B cell (primary cell): ENCODE results near the gene ANTXR2. TPM values are rescaled to one million over a fixed set of nuclear protein-coding genes. Genes with fewer than 3 reads are reported as not detected.

Source experiments
- ATAC-seq: fragments of 200-7000 bp; cut with Tn5 transposase; one replicate; pipeline ENCODE4 v1.10.0; 2021; ENCODE audit warnings: low read depth, mild to moderate bottlenecking, moderate number of reproducible peaks, moderate library complexity
- CTCF ChIA-PET: fragments of 350-600 bp; sonication (Branson Sonifier 250); formaldehyde crosslinking; loops from one replicate; lab custom pipeline; 2021; ENCODE audit warnings: antibody characterized with exemption, inconsistent platforms; lab: Charles Lee
- POLR2A ChIA-PET: fragments of 350-600 bp; sonication (Branson Sonifier 250); formaldehyde crosslinking; loops from one replicate; lab custom pipeline; 2021; ENCODE audit warnings: antibody characterized with exemption; lab: Charles Lee
- DNase-seq: peaks from one replicate; pipeline ENCODE4 v3.0.0; 2013
- H2AFZ ChIP-seq: 2 replicates; pipeline ENCODE4 v1.6.1; 2012; ENCODE audit warnings: mild to moderate bottlenecking, low read depth, low read length; ENCODE audit not compliant: insufficient read depth, poor library complexity, severe bottlenecking
- H3K27ac ChIP-seq, 2 donors: 1 replicate in 1 of 2; 2 replicates in 1 of 2; pipeline ENCODE4 v1.5.1; 2012 to 2013; ENCODE audit warnings: low read length in 2 of 2, mild to moderate bottlenecking in 2 of 2, moderate library complexity in 1 of 2
- H3K27me3 ChIP-seq, 4 experiments: fragments of 200-600 bp in 1 of 4; sonication (generic) in 1 of 4; replicated peaks in 1 of 4; 1 replicate in 2 of 4; 2 replicates in 2 of 4; pipeline versions ENCODE4 v1.6.1 to v1.7.0; 2013 to 2016; ENCODE audit warnings: low read length in 3 of 4, mild to moderate bottlenecking in 2 of 4, mixed read lengths in 1 of 4, moderate library complexity in 1 of 4; ENCODE audit not compliant: insufficient read depth in 4 of 4, control insufficient read depth in 3 of 4; ENCODE audit errors: control extremely low read depth in 1 of 4
- H3K36me3 ChIP-seq, 2 experiments: replicated peaks in 1 of 2; 1 replicate in 1 of 2; 2 replicates in 1 of 2; pipeline versions ENCODE4 v1.6.1 to v1.7.1; 2013; ENCODE audit warnings: low read length in 1 of 2; ENCODE audit not compliant: insufficient read depth in 2 of 2, control insufficient read depth in 1 of 2; ENCODE audit errors: control extremely low read depth in 1 of 2, extremely low read depth in 1 of 2
- H3K4me1 ChIP-seq, 2 donors: fragments of 200-600 bp in 1 of 2; sonication (generic) in 1 of 2; 1 replicate in 1 of 2; 2 replicates in 1 of 2; pipeline versions ENCODE4 v1.5.1 to v1.6.1; 2013 to 2017; ENCODE audit warnings: low read length in 2 of 2; ENCODE audit not compliant: control insufficient read depth in 2 of 2, insufficient read depth in 2 of 2
- H3K4me2 ChIP-seq: replicated peaks from 2 replicates; pipeline ENCODE3; 2012; ENCODE audit warnings: mild to moderate bottlenecking, low read depth, low read length; ENCODE audit not compliant: poor library complexity, severe bottlenecking
- H3K4me3 ChIP-seq, 5 experiments: fragments of 200-600 bp in 1 of 5; sonication (generic) in 1 of 5; 1 replicate in 3 of 5; 2 replicates in 2 of 5; pipeline versions ENCODE4 v1.5.1 to v1.7.0; 2011 to 2016; ENCODE audit warnings: low read length in 4 of 5, mild to moderate bottlenecking in 4 of 5, low read depth in 2 of 5, control low read depth in 1 of 5, moderate library complexity in 1 of 5; ENCODE audit not compliant: insufficient read depth in 1 of 5; ENCODE audit errors: control extremely low read depth in 1 of 5, extremely low read depth in 1 of 5
- H3K79me2 ChIP-seq: fragments of 200-600 bp; sonication (generic); one replicate; pipeline ENCODE4 v1.6.0; 2016; ENCODE audit warnings: low read length; ENCODE audit not compliant: control insufficient read depth, insufficient read depth
- H3K9ac ChIP-seq: fragments of 200-600 bp; sonication (generic); 2 replicates; pipeline ENCODE4 v1.6.1; 2017; ENCODE audit warnings: mild to moderate bottlenecking, low read length, moderate library complexity
- H3K9me3 ChIP-seq, 3 donors: one replicate each; pipeline versions ENCODE4 v1.6.1 to v1.7.1; 2013; ENCODE audit warnings: low read length in 2 of 3; ENCODE audit not compliant: control insufficient read depth in 2 of 3, insufficient read depth in 1 of 3; ENCODE audit errors: control extremely low read depth in 1 of 3
- H4K20me1 ChIP-seq: 2 replicates; pipeline ENCODE4 v1.6.0; 2012; ENCODE audit warnings: mild to moderate bottlenecking, low read length; ENCODE audit not compliant: insufficient read depth, control insufficient read depth, poor library complexity, severe bottlenecking
- H3K27ac Mint-ChIP-seq: one replicate; pipeline ENCODE4 v1.8.0; 2021; ENCODE audit warnings: mixed read lengths
- H3K27me3 Mint-ChIP-seq: one replicate; pipeline ENCODE4 v1.8.0; 2021; ENCODE audit warnings: mixed read lengths
- H3K4me1 Mint-ChIP-seq: one replicate; pipeline ENCODE4 v1.8.0; 2021; ENCODE audit warnings: mixed read lengths
- H3K4me3 Mint-ChIP-seq: one replicate; pipeline ENCODE4 v1.8.0; 2021; ENCODE audit warnings: mixed read lengths
- H3K9me3 Mint-ChIP-seq: one replicate; pipeline ENCODE4 v1.8.0; 2022; ENCODE audit warnings: mixed read lengths; ENCODE audit not compliant: insufficient read depth
- CTCF ChIP-seq: fragments of 200-600 bp; IDR thresholded peaks from one replicate; pipeline ENCODE4 v1.8.0; 2022; ENCODE audit warnings: antibody characterized with exemption, mild to moderate bottlenecking
- EZH2 ChIP-seq: IDR thresholded peaks from 2 replicates; pipeline ENCODE4 v1.6.1; 2012; ENCODE audit warnings: borderline replicate concordance, low read depth, mild to moderate bottlenecking, moderate library complexity, low read length; ENCODE audit not compliant: insufficient read depth, poor library complexity, severe bottlenecking
- WGBS: methylation state at CpG from one replicate; pipeline ENCODE4 v1.1.5; 2013; ENCODE audit warnings: missing lambda C conversion rate; ENCODE audit not compliant: insufficient coverage; 5-methylcytosine and 5-hydroxymethylcytosine counted together
- intact Hi-C: fragments of 100-400 bp; cut with micrococcal nuclease; formaldehyde crosslinking; loops from one replicate; pipeline ENCODE4 v1.10.0; 2022
- polyA plus RNA-seq: library from polyadenylated mRNA; depleted of rRNA; stranded (reverse); fragments of >200 nt; gene quantifications from 2 replicates; pipeline ENCODE4 v1.2.3, GENCODE V29; 2012
- total RNA-seq, 2 donors: library from RNA; stranded (reverse); fragments of 120-200 nt in 1 of 2; gene quantifications; 1 replicate in 1 of 2; 2 replicates in 1 of 2; pipeline versions ENCODE4 v1.2.3 to v1.2.4, GENCODE V29; 2013 to 2022

ANTXR2 gene
- total and polyA plus RNA-seq, 2 donors (not counting 1 experiment from before 2014, with no cell fraction given) = 10.6 to 63.0 TPM

- Mint-ChIP-seq H3K4me1 (no peaks in the 10 kb centered on the region), H3K4me3 (no peak overlapping the region), H3K27me3 (no peaks in the 10 kb centered on the region), H3K27ac (no peak overlapping the region), H3K9me3 (no peaks in the 10 kb centered on the region)
- no peak for ATAC-seq
- H3K4me2 ChIP-seq = no peak overlapping the region
- no peaks in the 10 kb centered on the region for H3K4me1 ChIP-seq
- CTCF ChIA-PET = interaction anchor here (2.0 kb wide), 1 partner anchor 9 kb away, joined by 4 read pairs; no protein-coding TSS in a partner anchor
- no peak for DNase-seq
- H3K27ac ChIP-seq = no peak overlapping the region
- H3K4me3 ChIP-seq = no peak overlapping the region
- H3K36me3 ChIP-seq = peaks cover 10 to 14% of the 10 kb centered on the region in 2 experiments
- peaks cover 0 to 10% (median 0%) of the 10 kb centered on the region in 3 donors for H3K9me3 ChIP-seq
- H4K20me1 ChIP-seq = no peaks in the 10 kb centered on the region
- no peak overlapping the region for H2AFZ ChIP-seq
- no peaks in the 10 kb centered on the region for H3K27me3 ChIP-seq
- intact Hi-C loops = no loop called here
- no peak overlapping the region for H3K9ac ChIP-seq
- 97% methylated on average over 59 of the region's 60 CpGs for WGBS
- H3K79me2 ChIP-seq = no peaks in the 10 kb centered on the region
- TF ChIP-seq CTCF (no peak), EZH2 (no peak)
- POLR2A ChIA-PET = no interaction called here
Measured at GRCh38 chr4:79964400-79965211, 108.4 kb downstream of the ANTXR2 start.

- H3K27me3 ChIP-seq = no peaks in the 10 kb centered on the region
- H3K27me3 Mint-ChIP-seq = no peaks in the 10 kb centered on the region
- peaks cover 0 to 10% (median 0%) of the 10 kb centered on the region in 3 donors for H3K9me3 ChIP-seq
- intact Hi-C loops = no loop called here
- no peaks in the 10 kb centered on the region for H4K20me1 ChIP-seq
- POLR2A ChIA-PET = no interaction called here
- no peak overlapping the region for H3K27ac ChIP-seq
- no peak for DNase-seq
- 100% methylated on average over 4 of the region's 8 CpGs for WGBS
- H3K79me2 ChIP-seq = no peaks in the 10 kb centered on the region
- H3K4me3 Mint-ChIP-seq = no peak overlapping the region
- TF ChIP-seq CTCF (no peak), EZH2 (no peak)
- no peak overlapping the region for H2AFZ ChIP-seq
- no peak overlapping the region for H3K9ac ChIP-seq
- H3K4me1 ChIP-seq = no peaks in the 10 kb centered on the region
- H3K9me3 Mint-ChIP-seq = no peaks in the 10 kb centered on the region
- no peak overlapping the region for H3K4me3 ChIP-seq
- CTCF ChIA-PET = interaction anchor here (2.0 kb wide), 1 partner anchor 10 kb away, joined by 4 read pairs; no protein-coding TSS in a partner anchor
- no peak overlapping the region for H3K27ac Mint-ChIP-seq
- H3K36me3 ChIP-seq = peaks cover 10 to 14% of the 10 kb centered on the region in 2 experiments
- no peaks in the 10 kb centered on the region for H3K4me1 Mint-ChIP-seq
- H3K4me2 ChIP-seq = no peak overlapping the region
- ATAC-seq = no peak
Measured at GRCh38 chr4:79964020-79964399, 109.0 kb downstream of the ANTXR2 start.
